H9 (cell line): ENCODE measurements around the gene FGD5. TPM values are rescaled to one million over a fixed set of nuclear protein-coding genes. Genes with fewer than 3 reads are reported as not detected.

Experiments used
- DNase-seq: peaks from one replicate; pipeline ENCODE4 v3.0.0-alpha.2; 2017
- H2AFZ ChIP-seq: one replicate; pipeline ENCODE4 v1.6.1; 2013; ENCODE audit warnings: mild to moderate bottlenecking, low read length, control low read depth, moderate library complexity
- H2AK5ac ChIP-seq: 2 replicates; pipeline ENCODE4 v1.6.1; 2013; ENCODE audit warnings: low read length, control low read depth, mixed read lengths; ENCODE audit not compliant: insufficient read length
- H2BK120ac ChIP-seq: one replicate; pipeline ENCODE4 v1.6.1; 2013; ENCODE audit warnings: low read depth, mild to moderate bottlenecking, low read length, control low read depth, inconsistent platforms; ENCODE audit not compliant: poor library complexity, severe bottlenecking
- H2BK12ac ChIP-seq: 2 replicates; pipeline ENCODE4 v1.6.1; 2013; ENCODE audit warnings: low read length, control low read depth, mixed read lengths, low read depth; ENCODE audit not compliant: insufficient read length
- H2BK15ac ChIP-seq: 2 replicates; pipeline ENCODE4 v1.6.1; 2013; ENCODE audit warnings: low read depth, low read length, control low read depth
- H2BK20ac ChIP-seq: one replicate; pipeline ENCODE4 v1.6.1; 2013; ENCODE audit warnings: low read depth, mild to moderate bottlenecking, low read length, control low read depth, inconsistent platforms; ENCODE audit not compliant: poor library complexity, severe bottlenecking
- H2BK5ac ChIP-seq: 2 replicates; pipeline ENCODE4 v1.6.1; 2013; ENCODE audit warnings: low read length, control low read depth, mixed read lengths; ENCODE audit not compliant: insufficient read length
- H3K14ac ChIP-seq: 2 replicates; pipeline ENCODE4 v1.6.1; 2013; ENCODE audit warnings: low read length, control low read depth; ENCODE audit not compliant: insufficient read depth
- H3K18ac ChIP-seq: 2 replicates; pipeline ENCODE4 v1.6.1; 2013; ENCODE audit warnings: low read depth, mild to moderate bottlenecking, mixed read lengths, low read length, control low read depth; ENCODE audit not compliant: insufficient read length
- H3K23ac ChIP-seq: 2 replicates; pipeline ENCODE4 v1.6.1; 2013; ENCODE audit warnings: low read length, control low read depth, mixed read lengths, low read depth; ENCODE audit not compliant: insufficient read length
- H3K23me2 ChIP-seq: 2 replicates; pipeline ENCODE4 v1.6.1; 2013; ENCODE audit warnings: low read depth, mild to moderate bottlenecking, mixed read lengths, low read length, control low read depth; ENCODE audit not compliant: insufficient read length, poor library complexity, severe bottlenecking
- H3K27ac ChIP-seq: 2 replicates; pipeline ENCODE4 v1.5.1; 2013; ENCODE audit warnings: low read length, control low read depth, mixed read lengths, low read depth; ENCODE audit not compliant: insufficient read length
- H3K27me3 ChIP-seq: 2 replicates; pipeline ENCODE4 v1.6.1; 2013; ENCODE audit warnings: low read length, control low read depth, inconsistent platforms; ENCODE audit not compliant: insufficient read depth
- H3K4ac ChIP-seq: 2 replicates; pipeline ENCODE4 v1.6.1; 2013; ENCODE audit warnings: low read depth, mild to moderate bottlenecking, control low read depth, inconsistent platforms, low read length, moderate library complexity
- H3K4me1 ChIP-seq: 2 replicates; pipeline ENCODE4 v1.6.1; 2013; ENCODE audit warnings: low read length, control low read depth, inconsistent platforms; ENCODE audit not compliant: insufficient read depth
- H3K4me2 ChIP-seq: 2 replicates; pipeline ENCODE4 v1.6.1; 2013; ENCODE audit warnings: low read length, control low read depth, mixed read lengths; ENCODE audit not compliant: insufficient read length, insufficient read depth
- H3K56ac ChIP-seq: 2 replicates; pipeline ENCODE4 v1.6.1; 2013; ENCODE audit warnings: low read depth, mild to moderate bottlenecking, mixed read lengths, low read length, control low read depth; ENCODE audit not compliant: insufficient read length
- H3K79me1 ChIP-seq: 2 replicates; pipeline ENCODE4 v1.6.1; 2013; ENCODE audit warnings: low read depth, mild to moderate bottlenecking, moderate library complexity, low read length, control low read depth, inconsistent platforms; ENCODE audit not compliant: insufficient read depth, poor library complexity, severe bottlenecking
- H3K79me2 ChIP-seq: 2 replicates; pipeline ENCODE4 v1.6.1; 2013; ENCODE audit warnings: low read length, control low read depth, inconsistent platforms; ENCODE audit not compliant: insufficient read depth
- H3K9ac ChIP-seq: 2 replicates; pipeline ENCODE4 v1.6.1; 2013; ENCODE audit warnings: low read length, control low read depth, mixed read lengths; ENCODE audit not compliant: insufficient read length; ENCODE audit errors: extremely low read depth
- H3K9me3 ChIP-seq: one replicate; pipeline ENCODE4 v1.6.1; 2013; ENCODE audit warnings: low read depth, low read length, inconsistent platforms; ENCODE audit not compliant: control insufficient read depth
- H3T11ph ChIP-seq: one replicate; pipeline ENCODE4 v1.6.1; 2013; ENCODE audit warnings: mild to moderate bottlenecking, low read length, control low read depth, inconsistent platforms
- H4K20me1 ChIP-seq: one replicate; pipeline ENCODE4 v1.6.1; 2013; ENCODE audit not compliant: control insufficient read depth, insufficient read length, insufficient read depth
- H4K5ac ChIP-seq: 2 replicates; pipeline ENCODE4 v1.6.1; 2013; ENCODE audit warnings: low read depth, mild to moderate bottlenecking, mixed read lengths, low read length, control low read depth; ENCODE audit not compliant: insufficient read length
- H4K8ac ChIP-seq: replicated peaks from 2 replicates; pipeline ENCODE4 v1.6.1; 2013; ENCODE audit warnings: low read length, control low read depth, mixed read lengths, low read depth; ENCODE audit not compliant: insufficient read length
- H4K91ac ChIP-seq: 2 replicates; pipeline ENCODE4 v1.6.1; 2013; ENCODE audit warnings: low read depth, mild to moderate bottlenecking, moderate library complexity, mixed read lengths, low read length, control low read depth; ENCODE audit not compliant: insufficient read length
- H3K27ac Mint-ChIP-seq, 3 experiments: 2 replicates in 2 of 3; 3 replicates in 1 of 3; pipeline ENCODE4 v1.8.0; 2020 to 2021; ENCODE audit warnings: mixed read lengths in 3 of 3, mild to moderate bottlenecking in 1 of 3, moderate library complexity in 1 of 3
- H3K27me3 Mint-ChIP-seq: 2 replicates; pipeline ENCODE4 v1.8.0; 2021; ENCODE audit warnings: low read depth, mild to moderate bottlenecking, moderate library complexity, mixed read lengths
- H3K36me3 Mint-ChIP-seq, 3 experiments: 2 replicates in 2 of 3; 3 replicates in 1 of 3; pipeline ENCODE4 v1.8.0; 2020 to 2021; ENCODE audit warnings: low read depth in 3 of 3, mixed read lengths in 3 of 3; ENCODE audit not compliant: insufficient read depth in 1 of 3
- H3K4me1 Mint-ChIP-seq, 2 experiments: 2 replicates each; pipeline ENCODE4 v1.8.0; 2020; ENCODE audit warnings: mixed read lengths in 2 of 2
- H3K4me3 Mint-ChIP-seq, 2 experiments: 2 replicates in 1 of 2; 3 replicates in 1 of 2; pipeline ENCODE4 v1.8.0; 2020 to 2021; ENCODE audit warnings: mild to moderate bottlenecking in 2 of 2, mixed read lengths in 2 of 2, moderate library complexity in 1 of 2
- H3K9me3 Mint-ChIP-seq, 2 experiments: 2 replicates in 1 of 2; 3 replicates in 1 of 2; pipeline ENCODE4 v1.8.0; 2020; ENCODE audit warnings: mild to moderate bottlenecking in 2 of 2, mixed read lengths in 2 of 2, moderate library complexity in 1 of 2
- WGBS: extraction: QIAGEN DNeasy Blood & Tissue Kit; methylation state at CpG from one replicate; pipeline ENCODE4 v1.1.7; 2013; ENCODE audit warnings: missing lambda C conversion rate, low lambda C conversion rate, mixed read lengths; ENCODE audit not compliant: insufficient read length; ENCODE audit errors: extremely low coverage; 5-methylcytosine and 5-hydroxymethylcytosine counted together
- total RNA-seq: library from RNA; stranded (reverse); gene quantifications from 2 replicates; pipeline ENCODE4 v1.2.1, GENCODE V29; 2021
- TF ChIP-seq, protein P1 (sequence below): fragments of 200-600 bp; sonication (generic); conservative IDR thresholded peaks from 3 replicates; pipeline ENCODE4 v1.8.0; 2021; ENCODE audit warnings: antibody characterized with exemption, mild to moderate bottlenecking

Gene FGD5
- total RNA-seq, 1 experiment from 2014 or later, result 7.8 TPM

DNA sequence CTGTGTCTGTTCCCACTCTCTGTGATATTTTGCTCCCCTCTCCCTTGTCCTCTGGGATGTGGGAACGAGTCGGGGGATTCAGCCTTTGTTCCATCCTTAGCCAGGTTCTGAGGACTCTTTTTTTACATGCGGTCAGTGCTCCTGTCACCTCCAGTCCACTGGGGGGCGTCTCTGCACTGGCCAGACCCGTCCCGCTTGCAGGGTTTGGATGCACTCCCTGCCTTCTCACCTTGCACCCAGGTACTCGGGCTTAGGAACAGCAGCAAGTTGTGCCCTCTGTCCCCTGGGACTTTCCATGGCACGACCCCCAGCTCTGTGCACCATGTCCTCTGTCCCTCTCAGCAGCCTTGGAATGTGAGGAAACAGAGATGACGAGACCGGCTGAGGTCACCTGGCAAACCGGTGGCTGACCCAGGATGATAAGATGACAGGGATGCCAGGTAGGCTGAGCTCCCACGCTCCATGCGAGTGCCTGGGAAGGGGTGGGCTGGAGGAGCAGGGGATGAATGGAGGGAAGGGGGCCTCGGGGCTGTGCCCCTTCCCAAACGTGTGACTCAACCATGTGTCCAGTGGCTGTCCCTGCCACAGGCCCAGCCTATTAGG, 27.3 kb upstream of the FGD5 start:
- H3K27ac ChIP-seq, result no peak overlapping the region
- H2BK12ac ChIP-seq, result no peak overlapping the region
- no peak overlapping the region for H2BK15ac ChIP-seq
- peaks cover 22% of the 10 kb centered on the region for H3K27me3 Mint-ChIP-seq
- no peak overlapping the region for H3K23ac ChIP-seq
- H3K9me3 Mint-ChIP-seq, result no peaks in the 10 kb centered on the region
- H3K4me1 ChIP-seq, result no peaks in the 10 kb centered on the region
- H2AK5ac ChIP-seq, result no peak overlapping the region
- H3K18ac ChIP-seq, result no peak overlapping the region
- H4K8ac ChIP-seq, result no peak overlapping the region
- peak overlapping the region; percentile 4 for H3K4me2 ChIP-seq
- TF ChIP-seq, protein P1, sequence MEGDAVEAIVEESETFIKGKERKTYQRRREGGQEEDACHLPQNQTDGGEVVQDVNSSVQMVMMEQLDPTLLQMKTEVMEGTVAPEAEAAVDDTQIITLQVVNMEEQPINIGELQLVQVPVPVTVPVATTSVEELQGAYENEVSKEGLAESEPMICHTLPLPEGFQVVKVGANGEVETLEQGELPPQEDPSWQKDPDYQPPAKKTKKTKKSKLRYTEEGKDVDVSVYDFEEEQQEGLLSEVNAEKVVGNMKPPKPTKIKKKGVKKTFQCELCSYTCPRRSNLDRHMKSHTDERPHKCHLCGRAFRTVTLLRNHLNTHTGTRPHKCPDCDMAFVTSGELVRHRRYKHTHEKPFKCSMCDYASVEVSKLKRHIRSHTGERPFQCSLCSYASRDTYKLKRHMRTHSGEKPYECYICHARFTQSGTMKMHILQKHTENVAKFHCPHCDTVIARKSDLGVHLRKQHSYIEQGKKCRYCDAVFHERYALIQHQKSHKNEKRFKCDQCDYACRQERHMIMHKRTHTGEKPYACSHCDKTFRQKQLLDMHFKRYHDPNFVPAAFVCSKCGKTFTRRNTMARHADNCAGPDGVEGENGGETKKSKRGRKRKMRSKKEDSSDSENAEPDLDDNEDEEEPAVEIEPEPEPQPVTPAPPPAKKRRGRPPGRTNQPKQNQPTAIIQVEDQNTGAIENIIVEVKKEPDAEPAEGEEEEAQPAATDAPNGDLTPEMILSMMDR, result peak; percentile 90
- no peak overlapping the region for H3K14ac ChIP-seq
- H3K4ac ChIP-seq, result no peak overlapping the region
- no peak overlapping the region for H3T11ph ChIP-seq
- H3K4me1 Mint-ChIP-seq, result peaks cover 2 to 23% of the 10 kb centered on the region in 2 experiments
- H4K91ac ChIP-seq, result no peak overlapping the region
- no peaks in the 10 kb centered on the region for H3K27me3 ChIP-seq
- no peak overlapping the region for H2BK20ac ChIP-seq
- H3K79me1 ChIP-seq, result no peaks in the 10 kb centered on the region
- peak; percentile 87 for DNase-seq
- no peak overlapping the region for H2BK120ac ChIP-seq
- H3K79me2 ChIP-seq, result no peaks in the 10 kb centered on the region
- H3K9ac ChIP-seq, result no peak overlapping the region
- H3K36me3 Mint-ChIP-seq, result no peaks in the 10 kb centered on the region; a peak in 1 of 7 replicates
- H2BK5ac ChIP-seq, result no peak overlapping the region
- H3K56ac ChIP-seq, result no peak overlapping the region
- H3K4me3 Mint-ChIP-seq, result peak overlapping the region; percentile 30 to 61; a peak in 3 of 5 replicates
- H3K27ac Mint-ChIP-seq, result no peak overlapping the region; a peak in 2 of 7 replicates
- no peaks in the 10 kb centered on the region for H4K20me1 ChIP-seq
- H4K5ac ChIP-seq, result no peak overlapping the region
- H3K9me3 ChIP-seq, result no peaks in the 10 kb centered on the region
- no peak overlapping the region for H2AFZ ChIP-seq
- no CpG with 5 or more reads among the region's 15 CpGs for WGBS
- no peaks in the 10 kb centered on the region for H3K23me2 ChIP-seq
